HepG2 (cell line): ENCODE results near the gene XRN1. TPM values are rescaled to one million over a fixed set of nuclear protein-coding genes. Genes with fewer than 3 reads are reported as not detected.

Experiments
- ATAC-seq: fragments of 200-7000 bp; cut with Tn5 transposase; 3 replicates; pipeline ENCODE4 v1.9.1; 2020; ENCODE audit warnings: mild to moderate bottlenecking, moderate library complexity
- Bru-seq: library from RNA; stranded (reverse); fragments of 400-500 nt; gene quantifications from one replicate; lab custom pipeline; 2021; lab: Mats Ljungman, UMichigan
- BruChase-seq, 2 experiments: library from RNA; stranded (reverse); fragments of 400-500 nt; gene quantifications; one replicate each; lab custom pipeline; 2021; lab: Mats Ljungman, UMichigan
- BruUV-seq: library from RNA; stranded (reverse); fragments of 400-500 nt; replicated peaks from 2 replicates; lab custom pipeline; 2021; lab: Mats Ljungman, UMichigan
- CTCF ChIA-PET: fragments of 300-600 bp; formaldehyde crosslinking; extraction: SDS; loops from one replicate; lab custom pipeline; 2021; ENCODE audit warnings: low total read pairs, inconsistent platforms, low intra/inter-chr PET ratio; lab: Yijun Ruan, JAX
- POLR2A ChIA-PET: fragments of 350-600 bp; sonication (Branson Sonifier 250); formaldehyde crosslinking; loops from one replicate; lab custom pipeline; 2020; ENCODE audit warnings: antibody characterized with exemption, inconsistent platforms; lab: Yijun Ruan, JAX
- DNase-seq: peaks from one replicate; pipeline ENCODE4 v3.0.0-alpha.2; 2015; ENCODE audit warnings: low spot score
- FAIRE-seq: peaks from 3 replicates; lab custom pipeline; 2011; peaks lifted over from hg19 to GRCh38; lab: Jason Lieb, UNC
- H2AFZ ChIP-seq: one replicate; pipeline ENCODE4 v1.6.1; 2011; ENCODE audit warnings: low read length, inconsistent platforms
- H3K27ac ChIP-seq: fragments of 300-600 bp; 3 replicates; pipeline ENCODE4 v1.8.0; 2011; ENCODE audit warnings: mixed run types, mild to moderate bottlenecking, mixed read lengths, low read length, inconsistent platforms; ENCODE audit not compliant: insufficient read depth; ENCODE audit errors: extremely low read length
- H3K27me3 ChIP-seq, 2 experiments: fragments of 200-600 bp in 1 of 2; 2 replicates in 1 of 2; 3 replicates in 1 of 2; pipeline versions ENCODE4 v1.6.0 to v1.8.0; 2011; ENCODE audit warnings: low read length in 2 of 2, mild to moderate bottlenecking in 2 of 2, moderate library complexity in 2 of 2, inconsistent platforms in 1 of 2; ENCODE audit not compliant: insufficient read depth in 2 of 2, control insufficient read depth in 1 of 2
- H3K36me3 ChIP-seq, 2 experiments: fragments of 200-600 bp in 1 of 2; replicated peaks in 1 of 2; 2 replicates in 1 of 2; 3 replicates in 1 of 2; pipeline versions ENCODE4 v1.5.1 to v1.8.0; 2011; ENCODE audit warnings: low read length in 2 of 2, inconsistent platforms in 1 of 2; ENCODE audit not compliant: insufficient read depth in 2 of 2, control insufficient read depth in 1 of 2
- H3K4me1 ChIP-seq: 2 replicates; pipeline ENCODE4 v1.5.1; 2012; ENCODE audit warnings: low read length, inconsistent platforms; ENCODE audit not compliant: insufficient read depth
- H3K4me2 ChIP-seq: 2 replicates; pipeline ENCODE4 v1.6.0; 2011; ENCODE audit warnings: low read depth, low read length, inconsistent platforms
- H3K4me3 ChIP-seq, 3 experiments: fragments of 200-600 bp in 1 of 3; sonication (generic), shearing (Covaris generic) in 1 of 3; replicated peaks in 1 of 3; 2 replicates each; pipeline ENCODE4 v1.5.1; 2011 to 2016; ENCODE audit warnings: low read length in 3 of 3, inconsistent platforms in 2 of 3, low read depth in 2 of 3, mild to moderate bottlenecking in 2 of 3, control low read depth in 1 of 3, mixed read lengths in 1 of 3; ENCODE audit not compliant: insufficient read depth in 1 of 3
- H3K79me2 ChIP-seq: one replicate; pipeline ENCODE4 v1.6.1; 2011; ENCODE audit warnings: low read length, inconsistent platforms; ENCODE audit not compliant: insufficient read depth
- H3K9ac ChIP-seq: 2 replicates; pipeline ENCODE4 v1.6.0; 2011; ENCODE audit warnings: mild to moderate bottlenecking, low read depth, low read length, inconsistent platforms; ENCODE audit not compliant: insufficient read depth
- H3K9me3 ChIP-seq: 2 replicates; pipeline ENCODE4 v1.5.1; 2012; ENCODE audit warnings: mild to moderate bottlenecking, low read length
- H4K20me1 ChIP-seq: 2 replicates; pipeline ENCODE4 v1.6.0; 2011; ENCODE audit warnings: inconsistent platforms, mild to moderate bottlenecking, low read length, moderate library complexity; ENCODE audit not compliant: insufficient read depth
- ARNT2 ChIP-seq: sonication (generic); formaldehyde crosslinking; IDR thresholded peaks from 2 replicates; pipeline ENCODE4 v1.8.0; 2022; ENCODE audit warnings: mild to moderate bottlenecking, low read depth, missing genetic modification reagents, moderate library complexity
- ISL2 ChIP-seq: sonication (generic); formaldehyde crosslinking; IDR thresholded peaks from 2 replicates; pipeline ENCODE4 v1.5.0; 2020; ENCODE audit warnings: missing genetic modification reagents
- KDM5A ChIP-seq: fragments of 200-600 bp; sonication (generic); IDR thresholded peaks from 2 replicates; pipeline ENCODE4 v1.7.0; 2018; ENCODE audit warnings: antibody characterized with exemption, mild to moderate bottlenecking, low read length, borderline replicate concordance
- NR3C1 ChIP-seq: sonication (generic); formaldehyde crosslinking; IDR thresholded peaks from 2 replicates; pipeline ENCODE4 v1.4.0; 2020; ENCODE audit warnings: missing genetic modification reagents
- POLR2G ChIP-seq: fragments of 200-400 bp; formaldehyde crosslinking; IDR thresholded peaks from 2 replicates; pipeline ENCODE4 v1.6.1; 2018; ENCODE audit warnings: mild to moderate bottlenecking, low read depth, low read length, moderate library complexity
- ZNF230 ChIP-seq: sonication (generic); formaldehyde crosslinking; IDR thresholded peaks from 2 replicates; pipeline ENCODE4 v1.4.0; 2020; ENCODE audit warnings: mild to moderate bottlenecking, missing genetic modification reagents
- ZNF460 ChIP-seq: sonication (generic); formaldehyde crosslinking; IDR thresholded peaks from 2 replicates; pipeline ENCODE4 v1.5.1; 2020; ENCODE audit warnings: missing genetic modification reagents, mild to moderate bottlenecking, borderline replicate concordance
- ZNF556 ChIP-seq: sonication (generic); formaldehyde crosslinking; IDR thresholded peaks from 2 replicates; pipeline ENCODE4 v1.4.0; 2020; ENCODE audit warnings: mild to moderate bottlenecking, missing genetic modification reagents, borderline replicate concordance
- ZNF75D ChIP-seq: sonication (generic); formaldehyde crosslinking; IDR thresholded peaks from 2 replicates; pipeline ENCODE4 v1.8.1; 2023; ENCODE audit warnings: missing genetic modification reagents, mild to moderate bottlenecking, borderline replicate concordance
- WGBS: methylation state at CpG from one replicate; pipeline ENCODE4 v1.1.6; 2017; ENCODE audit warnings: low lambda C conversion rate; 5-methylcytosine and 5-hydroxymethylcytosine counted together
- in situ Hi-C: cut with HindIII; loops from 2 replicates; pipeline ENCODE4 v1.10.0; 2017; ENCODE audit warnings: low pct_unique_long_range_greater_than_20kb; ENCODE audit not compliant: extremely low pct_ligation_motif_present
- intact Hi-C: fragments of 100-400 bp; cut with micrococcal nuclease; formaldehyde crosslinking; loops from one replicate; pipeline ENCODE4 v1.10.0; 2022; ENCODE audit not compliant: unreplicated experiment
- long read RNA-seq, 2 experiments: library from RNA in 1 of 2; library from polyadenylated mRNA in 1 of 2; stranded (forward) in 1 of 2; unstranded in 1 of 2; transcript quantifications; one replicate each; pipeline ENCODE4 v2.0.0, GENCODE V29; 2019 to 2022
- polyA minus RNA-seq, 3 experiments: library from RNA; depleted of rRNA, polyadenylated mRNA; stranded (reverse); fragments of >200 nt; gene quantifications; 2 replicates each; pipeline ENCODE4 v1.2.3, GENCODE V29; 2011; ENCODE audit warnings: low replicate concordance in 1 of 3
- polyA plus RNA-seq, 8 experiments: library from polyadenylated mRNA; depleted of rRNA in 3 of 8; stranded (reverse) in 7 of 8; unstranded in 1 of 8; fragments of >200 nt; fragmentation: Illumina TruSeq in 4 of 8; extraction: Trizol in 4 of 8; gene quantifications; 2 replicates each; pipeline versions ENCODE4 v1.2.1 to v1.2.3, GENCODE V29; 2011 to 2016; ENCODE audit warnings: low read depth in 4 of 8, missing spikeins in 1 of 8, mixed read lengths in 1 of 8; ENCODE audit not compliant: insufficient read depth in 1 of 8
- total RNA-seq, 5 experiments: library from RNA; depleted of rRNA; stranded (reverse); fragments of >200 nt; fragmentation: Illumina TruSeq; extraction: Trizol; gene quantifications; 2 replicates each; pipeline ENCODE4 v1.2.3, GENCODE V29; 2016; ENCODE audit warnings: low read depth in 1 of 5
- TF ChIP-seq, protein P1 (sequence below): fragments of 450-650 bp; IDR thresholded peaks from 2 replicates; pipeline ENCODE4 v1.6.1; 2017

XRN1 gene, protein sequence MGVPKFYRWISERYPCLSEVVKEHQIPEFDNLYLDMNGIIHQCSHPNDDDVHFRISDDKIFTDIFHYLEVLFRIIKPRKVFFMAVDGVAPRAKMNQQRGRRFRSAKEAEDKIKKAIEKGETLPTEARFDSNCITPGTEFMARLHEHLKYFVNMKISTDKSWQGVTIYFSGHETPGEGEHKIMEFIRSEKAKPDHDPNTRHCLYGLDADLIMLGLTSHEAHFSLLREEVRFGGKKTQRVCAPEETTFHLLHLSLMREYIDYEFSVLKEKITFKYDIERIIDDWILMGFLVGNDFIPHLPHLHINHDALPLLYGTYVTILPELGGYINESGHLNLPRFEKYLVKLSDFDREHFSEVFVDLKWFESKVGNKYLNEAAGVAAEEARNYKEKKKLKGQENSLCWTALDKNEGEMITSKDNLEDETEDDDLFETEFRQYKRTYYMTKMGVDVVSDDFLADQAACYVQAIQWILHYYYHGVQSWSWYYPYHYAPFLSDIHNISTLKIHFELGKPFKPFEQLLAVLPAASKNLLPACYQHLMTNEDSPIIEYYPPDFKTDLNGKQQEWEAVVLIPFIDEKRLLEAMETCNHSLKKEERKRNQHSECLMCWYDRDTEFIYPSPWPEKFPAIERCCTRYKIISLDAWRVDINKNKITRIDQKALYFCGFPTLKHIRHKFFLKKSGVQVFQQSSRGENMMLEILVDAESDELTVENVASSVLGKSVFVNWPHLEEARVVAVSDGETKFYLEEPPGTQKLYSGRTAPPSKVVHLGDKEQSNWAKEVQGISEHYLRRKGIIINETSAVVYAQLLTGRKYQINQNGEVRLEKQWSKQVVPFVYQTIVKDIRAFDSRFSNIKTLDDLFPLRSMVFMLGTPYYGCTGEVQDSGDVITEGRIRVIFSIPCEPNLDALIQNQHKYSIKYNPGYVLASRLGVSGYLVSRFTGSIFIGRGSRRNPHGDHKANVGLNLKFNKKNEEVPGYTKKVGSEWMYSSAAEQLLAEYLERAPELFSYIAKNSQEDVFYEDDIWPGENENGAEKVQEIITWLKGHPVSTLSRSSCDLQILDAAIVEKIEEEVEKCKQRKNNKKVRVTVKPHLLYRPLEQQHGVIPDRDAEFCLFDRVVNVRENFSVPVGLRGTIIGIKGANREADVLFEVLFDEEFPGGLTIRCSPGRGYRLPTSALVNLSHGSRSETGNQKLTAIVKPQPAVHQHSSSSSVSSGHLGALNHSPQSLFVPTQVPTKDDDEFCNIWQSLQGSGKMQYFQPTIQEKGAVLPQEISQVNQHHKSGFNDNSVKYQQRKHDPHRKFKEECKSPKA (N-terminal part only)
- total RNA-seq (2016; rRNA removed; fragmentation: Illumina TruSeq; extraction: Trizol) = 13.2 and 18.1 TPM in 2 replicates
- 4.5 and 8.0 TPM in 2 replicates for total RNA-seq (2016; cell fraction: cytosol; rRNA removed; fragmentation: Illumina TruSeq; extraction: Trizol; ENCODE audit: low read depth)
- 13.9 and 16.6 TPM in 2 replicates for total RNA-seq (2016; cell fraction: insoluble cytoplasmic fraction; rRNA removed; fragmentation: Illumina TruSeq; extraction: Trizol)
- 4.3 TPM in 2 replicates for total RNA-seq (2016; cell fraction: membrane; rRNA removed; fragmentation: Illumina TruSeq; extraction: Trizol)
- 39.7 and 42.2 TPM in 2 replicates for total RNA-seq (2016; cell fraction: nucleus; rRNA removed; fragmentation: Illumina TruSeq; extraction: Trizol)
- polyA plus RNA-seq (2011; rRNA removed) = 11.2 and 13.3 TPM in 2 replicates
- 1.7 and 3.0 TPM in 2 replicates for polyA plus RNA-seq (2011; cell fraction: cytosol; rRNA removed)
- polyA plus RNA-seq (2011; cell fraction: nucleus; rRNA removed) = 11.6 and 15.9 TPM in 2 replicates
- polyA plus RNA-seq (2012) = 9.1 and 10.4 TPM in 2 replicates
- polyA plus RNA-seq (2016; cell fraction: cytosol; fragmentation: Illumina TruSeq; extraction: Trizol; ENCODE audit: low read depth) = 0.18 and 0.20 TPM in 2 replicates
- 5.3 and 5.5 TPM in 2 replicates for polyA plus RNA-seq (2016; cell fraction: insoluble cytoplasmic fraction; fragmentation: Illumina TruSeq; extraction: Trizol; ENCODE audit: low read depth)
- polyA plus RNA-seq (2016; cell fraction: membrane; fragmentation: Illumina TruSeq; extraction: Trizol; ENCODE audit: low read depth) = 0.53 and 0.72 TPM in 2 replicates
- 10.6 and 13.2 TPM in 2 replicates for polyA plus RNA-seq (2016; cell fraction: nucleus; fragmentation: Illumina TruSeq; extraction: Trizol; ENCODE audit: insufficient read depth, low read depth)
- polyA minus RNA-seq (2011; rRNA and poly(A)+ RNA removed; ENCODE audit: low replicate concordance) = 13.8 and 13.9 TPM in 2 replicates
- polyA minus RNA-seq (2011; cell fraction: cytosol; rRNA and poly(A)+ RNA removed) = 20.5 and 24.2 TPM in 2 replicates
- polyA minus RNA-seq (2011; cell fraction: nucleus; rRNA and poly(A)+ RNA removed) = 161 and 189 TPM in 2 replicates
- Bru-seq, nascent RNA = percentile 78 among the genes with signal in this experiment
- percentile 84 among the genes with signal in this experiment for BruChase-seq, experiment 1, labeled RNA remaining after a 6-hour chase
- BruChase-seq, experiment 2, labeled RNA remaining after a 2-hour chase = percentile 81 among the genes with signal in this experiment
- long read RNA-seq, experiment 1, partial matches to known transcripts = 3 of 4 reads
- long read RNA-seq, experiment 1, other reads (novel, unspliced or antisense) = 1 of 4 reads
- long read RNA-seq, experiment 2, full-length matches to known transcripts = 1 of 9 reads
- long read RNA-seq, experiment 2, partial matches to known transcripts = 1 of 9 reads
- long read RNA-seq, experiment 2, other reads (novel, unspliced or antisense) = 7 of 9 reads

DNA sequence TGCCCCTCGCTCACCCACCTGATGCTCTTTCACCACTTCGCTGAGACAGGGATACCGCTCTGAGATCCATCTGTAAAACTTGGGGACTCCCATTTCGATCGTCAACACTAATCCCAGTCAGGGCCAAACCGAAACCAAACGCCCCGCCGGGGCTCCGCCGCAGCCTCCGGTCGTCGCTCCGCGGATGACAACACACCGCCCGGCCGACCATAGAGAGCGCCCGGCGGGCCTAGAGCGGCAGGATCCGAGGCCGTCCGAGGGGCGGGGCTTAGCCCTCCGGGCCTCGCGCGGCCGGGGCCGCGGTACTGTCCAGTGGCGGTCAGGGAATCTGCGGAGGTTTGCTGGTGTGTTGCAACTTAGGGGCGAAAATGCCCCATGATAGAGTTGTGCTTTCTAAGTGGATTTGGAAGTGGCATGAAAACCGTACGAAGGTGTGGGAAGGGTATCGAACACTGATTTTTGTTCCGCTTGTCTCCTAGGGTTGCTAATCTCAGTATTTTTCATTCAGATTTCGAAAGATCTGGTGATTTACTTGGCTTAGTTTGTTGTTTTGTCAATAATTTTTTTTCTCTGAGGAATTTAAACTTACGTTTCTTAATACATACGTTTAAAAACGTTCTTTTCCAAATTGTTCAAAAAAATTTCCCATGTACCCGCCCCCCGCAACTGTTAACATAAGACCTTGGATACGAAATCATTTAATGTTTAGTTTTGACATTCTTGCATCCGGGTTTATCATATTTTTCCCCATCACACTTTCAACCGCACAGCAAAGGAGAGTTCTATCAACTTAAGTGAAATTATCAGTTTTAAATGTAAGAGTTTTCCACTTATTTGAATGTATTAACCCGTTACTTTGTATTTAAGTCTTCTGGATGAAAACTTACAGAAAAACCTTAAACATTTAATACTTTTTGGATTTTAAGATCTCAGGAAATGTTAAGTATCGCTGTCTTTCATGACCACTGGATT, at the start of gene XRN1:
Gene XRN1 (minus strand): TSS at position 186 of the 972 bp plus-strand sequence. CDS start 93 bp downstream, at position 93.
- intact Hi-C loops = loop anchor here (10.0 kb wide), 1 partner anchor 127 kb away; the partner anchor contains the start of gene ATR
- Histone ChIP-seq H2AFZ (peak within 1 kb of the TSS; percentile 96), H4K20me1 (peaks cover 6% of the 10 kb centered on the region), H3K27ac (peak within 1 kb of the TSS; percentile 96), H3K9ac (peak within 1 kb of the TSS; percentile 99), H3K79me2 (peaks cover 46% of the 10 kb centered on the region), H3K4me2 (peak within 1 kb of the TSS; percentile 81), H3K9me3 (no peaks in the 10 kb centered on the region), H3K36me3 (peaks cover 0 to 7% of the 10 kb centered on the region in 2 experiments; a peak in 2 of 5 replicates), H3K4me1 (peaks cover 35% of the 10 kb centered on the region), H3K4me3 (peak within 1 kb of the TSS; percentile 97 to 100 (median 99)), H3K27me3 (peaks cover 0 to 4% of the 10 kb centered on the region in 2 experiments; a peak in 1 of 5 replicates)
- TSS peak; percentile 95 for BruUV-seq
- FAIRE-seq (peak; percentile 71), DNase-seq (peak; percentile 86), ATAC-seq (peak; percentile 99)
- ChIA-PET POLR2A (interaction anchor here (0.6 to 1.4 kb wide), 2 partner anchors 131 to 151 kb away, joined by 3 to 5 read pairs; partner anchors contain the start of gene ATR), CTCF (no interaction called here)
- WGBS = 23% methylated on average over 20 of the region's 52 CpGs
- in situ Hi-C loops = no loop called here
- TF ChIP-seq ZNF230 (CRISPR knock-in tag) (no peak), KDM5A (peak; percentile 82; the same call in 1 of the 2 replicates), ZNF556 (CRISPR knock-in tag) (peak; percentile 76; the same call in 1 of the 2 replicates), ISL2 (CRISPR knock-in tag) (peak; percentile 53; the same call in 1 of the 2 replicates), ZNF460 (CRISPR knock-in tag) (no peak), POLR2G (peak; percentile 96), ARNT2 (CRISPR knock-in tag) (peak; percentile 37; the same call in 1 of the 2 replicates), ZNF75D (CRISPR knock-in tag) (no peak), NR3C1 (CRISPR knock-in tag) (no peak)
- TF ChIP-seq, protein P1, sequence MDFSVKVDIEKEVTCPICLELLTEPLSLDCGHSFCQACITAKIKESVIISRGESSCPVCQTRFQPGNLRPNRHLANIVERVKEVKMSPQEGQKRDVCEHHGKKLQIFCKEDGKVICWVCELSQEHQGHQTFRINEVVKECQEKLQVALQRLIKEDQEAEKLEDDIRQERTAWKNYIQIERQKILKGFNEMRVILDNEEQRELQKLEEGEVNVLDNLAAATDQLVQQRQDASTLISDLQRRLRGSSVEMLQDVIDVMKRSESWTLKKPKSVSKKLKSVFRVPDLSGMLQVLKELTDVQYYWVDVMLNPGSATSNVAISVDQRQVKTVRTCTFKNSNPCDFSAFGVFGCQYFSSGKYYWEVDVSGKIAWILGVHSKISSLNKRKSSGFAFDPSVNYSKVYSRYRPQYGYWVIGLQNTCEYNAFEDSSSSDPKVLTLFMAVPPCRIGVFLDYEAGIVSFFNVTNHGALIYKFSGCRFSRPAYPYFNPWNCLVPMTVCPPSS = no peak
